H1 (cell line): Measurements from ENCODE around the gene TRIM52. TPM values are rescaled to one million over a fixed set of nuclear protein-coding genes. Genes with fewer than 3 reads are reported as not detected.

ENCODE experiments used
- CTCF ChIA-PET: fragments of 300-600 bp; sonication (Branson Sonifier 250); formaldehyde crosslinking; loops from one replicate; lab custom pipeline; 2021; ENCODE audit not compliant: partially characterized antibody; lab: Charles Lee
- POLR2A ChIA-PET: fragments of 300-600 bp; sonication (Branson Sonifier 250); formaldehyde crosslinking; loops from one replicate; lab custom pipeline; 2021; ENCODE audit warnings: inconsistent platforms; ENCODE audit not compliant: partially characterized antibody; lab: Charles Lee
- DNase-seq, 2 experiments: peaks; one replicate each; pipeline versions ENCODE4 v3.0.0 to v3.0.0-alpha.2; 2010 to 2022; ENCODE audit warnings: low spot score in 2 of 2, low read depth in 1 of 2, mixed read lengths in 1 of 2
- FAIRE-seq: peaks from 2 replicates; lab custom pipeline; 2011; peaks lifted over from hg19 to GRCh38; lab: Jason Lieb, UNC
- H2AFZ ChIP-seq: 2 replicates; pipeline ENCODE4 v1.8.1; 2012; ENCODE audit warnings: low read length, inconsistent platforms
- H2AK5ac ChIP-seq: 2 replicates; pipeline ENCODE4 v1.6.1; 2013; ENCODE audit warnings: low read depth, low read length
- H2BK120ac ChIP-seq: replicated peaks from 2 replicates; pipeline ENCODE3; 2013; ENCODE audit warnings: low read depth, low read length, inconsistent platforms
- H2BK12ac ChIP-seq: 2 replicates; pipeline ENCODE4 v1.6.1; 2013; ENCODE audit warnings: low read depth, low read length
- H2BK15ac ChIP-seq: 2 replicates; pipeline ENCODE4 v1.6.1; 2013; ENCODE audit warnings: low read length
- H2BK20ac ChIP-seq: 2 replicates; pipeline ENCODE4 v1.6.1; 2013; ENCODE audit warnings: low read length
- H2BK5ac ChIP-seq: 2 replicates; pipeline ENCODE4 v1.6.1; 2013; ENCODE audit warnings: low read depth, low read length
- H3K14ac ChIP-seq: 2 replicates; pipeline ENCODE4 v1.6.1; 2013; ENCODE audit warnings: inconsistent platforms; ENCODE audit not compliant: insufficient read length
- H3K18ac ChIP-seq: 2 replicates; pipeline ENCODE4 v1.6.1; 2013; ENCODE audit warnings: low read length; ENCODE audit errors: extremely low read depth
- H3K23ac ChIP-seq: 2 replicates; pipeline ENCODE4 v1.6.1; 2013; ENCODE audit warnings: inconsistent platforms; ENCODE audit not compliant: insufficient read length
- H3K23me2 ChIP-seq: 2 replicates; pipeline ENCODE4 v1.6.1; 2013; ENCODE audit warnings: low read depth, low read length
- H3K27ac ChIP-seq: 2 replicates; pipeline ENCODE4 v1.6.1; 2011; ENCODE audit warnings: low read depth, low read length, inconsistent platforms
- H3K27me3 ChIP-seq, 4 experiments: replicated peaks in 1 of 4; 1 replicate in 1 of 4; 2 replicates in 3 of 4; pipeline versions ENCODE4 v1.6.1 to v1.8.1; 2011 to 2013; ENCODE audit warnings: low read length in 3 of 4, mild to moderate bottlenecking in 3 of 4, inconsistent platforms in 2 of 4, mixed read lengths in 2 of 4, moderate library complexity in 1 of 4; ENCODE audit not compliant: control insufficient read depth in 3 of 4, insufficient read depth in 3 of 4; ENCODE audit errors: extremely low read depth in 1 of 4
- H3K36me3 ChIP-seq, 4 experiments: 2 replicates each; pipeline versions ENCODE4 v1.6.1 to v1.8.1; 2011 to 2013; ENCODE audit warnings: mild to moderate bottlenecking in 4 of 4, low read length in 3 of 4, moderate library complexity in 2 of 4, control low read depth in 1 of 4, inconsistent platforms in 1 of 4; ENCODE audit not compliant: insufficient read depth in 4 of 4, control insufficient read depth in 2 of 4
- H3K4ac ChIP-seq: replicated peaks from 2 replicates; pipeline ENCODE3; 2013; ENCODE audit warnings: low read length, low read depth, mixed read lengths, inconsistent platforms; ENCODE audit not compliant: insufficient read length
- H3K4me1 ChIP-seq, 4 experiments: replicated peaks in 1 of 4; 1 replicate in 1 of 4; 2 replicates in 3 of 4; pipeline versions ENCODE4 v1.6.1 to v1.8.1; 2011 to 2013; ENCODE audit warnings: low read length in 3 of 4, inconsistent platforms in 2 of 4, mixed read lengths in 1 of 4; ENCODE audit not compliant: insufficient read depth in 4 of 4, control insufficient read depth in 3 of 4
- H3K4me2 ChIP-seq, 2 experiments: 2 replicates each; pipeline versions ENCODE4 v1.6.1 to v1.8.1; 2011 to 2013; ENCODE audit warnings: low read depth in 2 of 2, low read length in 2 of 2, control low read depth in 1 of 2, inconsistent platforms in 1 of 2, mild to moderate bottlenecking in 1 of 2; ENCODE audit not compliant: insufficient read depth in 1 of 2
- H3K4me3 ChIP-seq, 4 experiments: fragments of 200-600, 300-600 bp in 1 of 4; sonication (generic), shearing (Covaris generic), sonication (Bioruptor Twin) in 1 of 4; 2 replicates each; pipeline versions ENCODE4 v1.5.1 to v1.8.1; 2011 to 2016; ENCODE audit warnings: low read length in 4 of 4, low read depth in 3 of 4, control low read depth in 2 of 4, inconsistent platforms in 2 of 4, mild to moderate bottlenecking in 2 of 4, mixed read lengths in 1 of 4, moderate library complexity in 1 of 4; ENCODE audit not compliant: insufficient read depth in 2 of 4; ENCODE audit errors: extremely low read depth in 1 of 4
- H3K56ac ChIP-seq: replicated peaks from 2 replicates; pipeline ENCODE3; 2013; ENCODE audit warnings: low read depth, mild to moderate bottlenecking, mixed read lengths, low read length, inconsistent platforms; ENCODE audit not compliant: insufficient read length
- H3K79me1 ChIP-seq: 2 replicates; pipeline ENCODE4 v1.6.1; 2013; ENCODE audit warnings: low read depth, low read length, control low read depth
- H3K79me2 ChIP-seq, 2 experiments: 2 replicates each; pipeline versions ENCODE4 v1.6.1 to v1.8.1; 2012 to 2013; ENCODE audit warnings: low read length in 2 of 2, mild to moderate bottlenecking in 2 of 2, inconsistent platforms in 1 of 2; ENCODE audit not compliant: insufficient read depth in 2 of 2, control insufficient read depth in 1 of 2
- H3K9ac ChIP-seq, 4 experiments: replicated peaks in 1 of 4; 1 replicate in 1 of 4; 2 replicates in 3 of 4; pipeline versions ENCODE4 v1.6.1 to v1.8.1; 2011 to 2013; ENCODE audit warnings: low read depth in 3 of 4, low read length in 3 of 4, control low read depth in 2 of 4, mild to moderate bottlenecking in 2 of 4, moderate library complexity in 2 of 4, inconsistent platforms in 1 of 4; ENCODE audit errors: extremely low read depth in 1 of 4
- H3K9me3 ChIP-seq, 2 experiments: 2 replicates each; pipeline versions ENCODE4 v1.6.1 to v1.8.1; 2012 to 2013; ENCODE audit warnings: mild to moderate bottlenecking in 2 of 2, moderate library complexity in 2 of 2, control low read depth in 1 of 2, inconsistent platforms in 1 of 2, low read depth in 1 of 2, low read length in 1 of 2, mixed read lengths in 1 of 2; ENCODE audit not compliant: insufficient read depth in 2 of 2
- H4K20me1 ChIP-seq, 2 experiments: replicated peaks in 1 of 2; 2 replicates each; pipeline versions ENCODE3 to v1.8.1; 2011 to 2013; ENCODE audit warnings: inconsistent platforms in 2 of 2, low read length in 2 of 2, mild to moderate bottlenecking in 1 of 2; ENCODE audit not compliant: insufficient read depth in 2 of 2, control insufficient read depth in 1 of 2
- H4K5ac ChIP-seq: 2 replicates; pipeline ENCODE4 v1.6.1; 2013; ENCODE audit warnings: low read length, low read depth, mixed read lengths, inconsistent platforms; ENCODE audit not compliant: insufficient read length
- H4K8ac ChIP-seq: 2 replicates; pipeline ENCODE4 v1.8.0; 2013; ENCODE audit warnings: mild to moderate bottlenecking, moderate library complexity, low read length, inconsistent platforms; ENCODE audit not compliant: insufficient read depth; ENCODE audit errors: extremely low read depth
- H4K91ac ChIP-seq: replicated peaks from 2 replicates; pipeline ENCODE3; 2013; ENCODE audit warnings: low read length, mixed read lengths, inconsistent platforms; ENCODE audit not compliant: insufficient read length
- ASH2L ChIP-seq: fragments of 200-600, 300-600 bp; sonication (generic); IDR thresholded peaks from one replicate; pipeline ENCODE4 v1.7.1; 2017; ENCODE audit warnings: low read length
- ATF2 ChIP-seq: IDR thresholded peaks from 2 replicates; pipeline ENCODE4 v1.6.1; 2012; ENCODE audit warnings: low read length, inconsistent platforms
- ATF3 ChIP-seq: IDR thresholded peaks from 2 replicates; pipeline ENCODE4 v1.6.1; 2011; ENCODE audit warnings: low read depth, mild to moderate bottlenecking, low read length; ENCODE audit not compliant: insufficient read depth
- NANOG ChIP-seq: IDR thresholded peaks from 2 replicates; pipeline ENCODE4 v1.6.1; 2011; ENCODE audit warnings: low read length, low read depth, mild to moderate bottlenecking, inconsistent platforms; ENCODE audit not compliant: insufficient read depth, poor library complexity, severe bottlenecking
- POLR2AphosphoS5 ChIP-seq: IDR thresholded peaks from 2 replicates; pipeline ENCODE4 v1.6.1; 2011; ENCODE audit warnings: low read depth, low read length
- POU5F1 ChIP-seq: IDR thresholded peaks from 2 replicates; pipeline ENCODE4 v1.6.1; 2011; ENCODE audit warnings: low read depth, mild to moderate bottlenecking, low read length, moderate library complexity
- RBBP5 ChIP-seq: IDR thresholded peaks from 2 replicates; pipeline ENCODE4 v1.7.1; 2012; ENCODE audit warnings: low read depth, mild to moderate bottlenecking, inconsistent platforms, low read length, moderate library complexity, borderline replicate concordance
- SIRT6 ChIP-seq: IDR thresholded peaks from one replicate; pipeline ENCODE4 v1.7.1; 2012; ENCODE audit warnings: low read length, inconsistent platforms
- TCF12 ChIP-seq: IDR thresholded peaks from 2 replicates; pipeline ENCODE4 v1.6.1; 2011; ENCODE audit warnings: low read depth, mild to moderate bottlenecking, low read length
- WGBS, 2 experiments: shearing (Covaris generic) in 1 of 2; methylation state at CpG; one replicate each; pipeline versions ENCODE4 v1.1.6 to v1.1.7; 2013 to 2015; ENCODE audit warnings: low lambda C conversion rate in 2 of 2, mixed read lengths in 2 of 2, inconsistent platforms in 1 of 2, low coverage in 1 of 2, missing lambda C conversion rate in 1 of 2; ENCODE audit not compliant: insufficient replicate concordance in 2 of 2, insufficient coverage in 1 of 2, insufficient read length in 1 of 2; ENCODE audit errors: extremely low coverage in 1 of 2, missing lambda C conversion rate in 1 of 2; 5-methylcytosine and 5-hydroxymethylcytosine counted together
- polyA plus RNA-seq, 7 experiments: library from polyadenylated mRNA; depleted of rRNA in 3 of 7; stranded (reverse) in 5 of 7; unstranded in 2 of 7; fragments of >200 nt in 5 of 7; fragments of 200-250 nt in 2 of 7; gene quantifications; 1 replicate in 5 of 7; 2 replicates in 1 of 7; 4 replicates in 1 of 7; pipeline versions ENCODE4 v1.2.1 to v1.2.3, GENCODE V29; 2011 to 2013; ENCODE audit warnings: missing spikeins in 2 of 7, mixed read lengths in 2 of 7
- total RNA-seq: library from RNA; stranded (reverse); fragmentation: NEBNext Ultra II Directional; extraction: Animal tissue kit (Norgen Biotek cat#: 25700); gene quantifications from 2 replicates; pipeline ENCODE4 v1.2.1, GENCODE V29; 2021

TRIM52 gene
- total and polyA plus RNA-seq, 2 of the 8 experiments (the other 6 are each of a cell fraction or from before 2014, with no cell fraction given): 4.2 to 5.7 TPM

- Histone ChIP-seq H4K91ac (peak overlapping the region; percentile 95), H2BK15ac (0 out of 2 replicates have a peak overlapping the region, but pooled peaks have one; percentile 31), H3K4me1 (peaks cover 8 to 19% (median 13%) of the 10 kb centered on the region in 4 experiments; a peak in 6 of 7 replicates), H3K23me2 (peaks cover 17% of the 10 kb centered on the region), H3K27me3 (no peaks in the 10 kb centered on the region), H3K56ac (peak overlapping the region; percentile 88), H3K14ac (peak overlapping the region; percentile 99), H3K18ac (peak overlapping the region; percentile 98), H3K79me1 (peaks cover 11% of the 10 kb centered on the region), H2AK5ac (peak overlapping the region; percentile 70; the same call in 1 of the 2 replicates), H3K4ac (peak overlapping the region; percentile 74), H3K4me2 (peak overlapping the region; percentile 95 to 97), H3K4me3 (peak overlapping the region; percentile 76 to 100 (median 86)), H2BK20ac (no peak overlapping the region), H2BK120ac (no peak overlapping the region), H2AFZ (0 out of 2 replicates have a peak overlapping the region, but pooled peaks have one; percentile 52), H3K79me2 (peaks cover 47 to 82% of the 10 kb centered on the region in 2 experiments), H3K27ac (peak overlapping the region; percentile 87), H3K23ac (no peak overlapping the region), H2BK12ac (0 out of 2 replicates have a peak overlapping the region, but pooled peaks have one; percentile 62), H3K9ac (peak overlapping the region; percentile 73 to 97 (median 80)), H4K20me1 (peaks cover 16 to 21% of the 10 kb centered on the region in 2 experiments), H3K9me3 (no peaks in the 10 kb centered on the region), H4K8ac (peak overlapping the region; percentile 76), H2BK5ac (peak overlapping the region; percentile 92), H4K5ac (peak overlapping the region; percentile 92), H3K36me3 (peaks cover 16 to 52% (median 17%) of the 10 kb centered on the region in 4 experiments)
- POLR2A ChIA-PET: interaction anchor here (0.8 to 34.2 kb wide), 10 partner anchors 3 to 62 kb away, joined by 3 to 1334 read pairs (median 8); partner anchors contain the start of genes RACK1, TRIM41 and TRIM52
- WGBS, 2 experiments: 2% methylated on average over 33 of the region's 55 CpGs; no CpG with 5 or more reads in 1 of the 2 experiments
- CTCF ChIA-PET: interaction anchor here (1.0 kb wide), 1 partner anchor 18 kb away, joined by 3 read pairs; no protein-coding TSS in a partner anchor
- FAIRE-seq: no peak
- DNase-seq: peak in 1 of 2 experiments; percentile 90
- TF ChIP-seq ATF3: no peak
- TF ChIP-seq RBBP5: no peak
- TF ChIP-seq SIRT6: no peak
- no peak for TF ChIP-seq POU5F1
- TF ChIP-seq TCF12: no peak
- no peak for TF ChIP-seq NANOG
- TF ChIP-seq ATF2: no peak
- peak; percentile 20 for TF ChIP-seq POLR2AphosphoS5
- peak; percentile 41 for TF ChIP-seq ASH2L
These were observed 14.5 kb downstream of the TRIM52 start for GRCh38 chr5:181246276-181247049.
